Measurements from ENCODE around the gene SLC25A26.

GRCh38 chr3:66195347-66195783 lies 25.4 kb upstream of the SLC25A26 start:
- TF ChIP-seq CTCF (IDR thresholded peaks at IDR 0.05) = peak in 2 of 6 experiments; percentile 8 to 16
- no peak for TF ChIP-seq POLR2A (IDR thresholded peaks at IDR 0.05)
